ENCODE measurements around the gene PLEKHM3. TPM values are rescaled to one million over a fixed set of nuclear protein-coding genes. Genes with fewer than 3 reads are reported as not detected.

PLEKHM3 gene
- total and polyA plus RNA-seq, 2 of the 4 experiments (the other 2 are of a cell fraction): 2.4 to 11.3 TPM

DNA sequence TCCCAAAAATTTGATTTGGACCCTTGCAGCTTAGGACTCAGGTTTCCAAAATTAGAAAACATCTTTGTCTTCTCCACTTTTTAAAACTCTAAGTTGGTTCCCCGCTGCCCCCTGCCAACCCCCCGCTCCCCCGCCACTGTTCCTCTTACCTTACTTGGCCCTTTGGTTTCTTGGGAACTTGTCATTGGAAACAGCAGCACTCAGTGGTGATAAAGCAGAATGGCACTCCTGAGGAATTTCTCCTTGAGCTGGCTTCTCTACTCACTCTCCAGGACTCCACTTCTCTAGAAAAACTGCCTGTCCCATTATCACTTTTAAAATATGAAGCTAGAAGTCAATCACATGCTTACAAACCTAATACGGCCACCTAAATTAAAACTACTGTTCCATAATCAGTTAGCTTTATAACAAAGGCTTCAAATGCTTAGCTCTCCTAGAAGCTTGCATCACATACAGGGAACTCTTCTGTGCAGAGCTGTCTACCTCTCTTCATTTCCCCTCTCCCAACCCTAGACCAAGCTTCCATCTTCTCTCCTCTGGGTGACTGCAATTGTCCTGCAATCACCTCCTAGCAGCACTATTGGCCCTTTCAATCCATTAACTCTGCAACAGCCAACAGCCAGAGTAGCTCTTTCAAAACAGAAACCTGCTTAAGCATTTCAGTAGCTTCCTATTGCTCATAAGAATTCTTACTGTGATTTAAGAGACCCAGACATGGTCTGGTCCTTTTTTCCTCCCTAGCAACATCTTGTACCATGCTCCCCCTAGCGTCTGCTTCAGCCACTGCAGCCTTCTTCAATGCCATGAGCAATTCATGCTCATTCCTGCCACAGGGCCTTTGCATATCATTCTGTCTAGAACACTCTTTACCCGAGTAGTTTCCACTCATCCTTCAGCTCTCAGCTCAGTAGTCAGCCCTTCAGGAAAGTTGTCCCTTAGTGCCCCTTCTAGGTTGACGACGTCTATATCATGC is 15.2 kb upstream of the PLEKHM3 start:
- WGBS, 2 experiments (ENCODE audit: extremely low coverage in 2 of 2, insufficient read length in 1 of 2): 27% methylated on average over 3 of the region's 8 CpGs; no CpG with 5 or more reads in 1 of the 2 experiments
- H2AFZ ChIP-seq (replicated peaks; ENCODE audit: low read length, poor library complexity): no peak overlapping the region
- DNase-seq: peak; percentile 82
- H2BK120ac ChIP-seq (ENCODE audit: low read depth, low read length): no peak overlapping the region
- H3K14ac ChIP-seq (replicated peaks; ENCODE audit: low read depth, low read length): no peak overlapping the region
- peak; percentile 81 for ATAC-seq (ENCODE audit: low read depth)
- H3K27ac ChIP-seq (ENCODE audit: insufficient read depth, low read length): no peak overlapping the region
- H2BK5ac ChIP-seq (ENCODE audit: low read depth, low read length, poor library complexity, severe bottlenecking): peak overlapping the region; percentile 11
- H3K4ac ChIP-seq (ENCODE audit: low read depth, low read length): no peak overlapping the region
- no peak overlapping the region for H3K56ac ChIP-seq (ENCODE audit: extremely low read depth, insufficient read depth, low read length)
- POLR2A ChIA-PET (ENCODE audit: unreplicated experiment): interaction anchor here (0.6 kb wide), 1 partner anchor 66 kb away, joined by 3 read pairs; no protein-coding TSS in a partner anchor
- H2BK15ac ChIP-seq (ENCODE audit: low read depth, low read length): no peak overlapping the region
- no peak overlapping the region for H3K4me3 ChIP-seq (ENCODE audit: insufficient read depth, low read depth, low read length)
- H2AK9ac ChIP-seq (replicated peaks; ENCODE audit: low read depth, low read length, poor library complexity): no peak overlapping the region
- no peak overlapping the region for H4K5ac ChIP-seq (ENCODE audit: low read depth, low read length)
- H2AK5ac ChIP-seq (ENCODE audit: low read depth, low read length): no peak overlapping the region
- H3K27me3 ChIP-seq (ENCODE audit: control insufficient read depth, insufficient read depth, low read length): no peaks in the 10 kb centered on the region
- no peak overlapping the region for H3K23ac ChIP-seq (ENCODE audit: low read depth, low read length)
- H4K8ac ChIP-seq (ENCODE audit: low read depth in 2 of 2, low read length in 2 of 2): no peak overlapping the region
- no peaks in the 10 kb centered on the region for H3K9me3 ChIP-seq (ENCODE audit: control insufficient read depth, insufficient read depth, low read length)
- CTCF ChIA-PET: interaction anchor here (0.6 to 1.8 kb wide), 32 partner anchors 8 to 405 kb away, joined by 3 to 20 read pairs (median 4); partner anchors contain the start of genes CCNYL1, FZD5 and PLEKHM3
- H3K79me1 ChIP-seq (ENCODE audit: low read depth in 1 of 2, low read length in 2 of 2): no peaks in the 10 kb centered on the region
- peak overlapping the region; percentile 19; the same call in 1 of the 2 replicates for H3K4me2 ChIP-seq (ENCODE audit: low read depth, low read length)
- dilution Hi-C loops (cut with HindIII; ENCODE audit: low sequenced_read_pairs, unreplicated experiment): no loop called here
- no peaks in the 10 kb centered on the region for H4K20me1 ChIP-seq (ENCODE audit: insufficient read depth, low read length)
- peaks cover 7% of the 10 kb centered on the region for H3K4me1 ChIP-seq (ENCODE audit: control insufficient read depth, insufficient read depth, low read length)
- peaks cover 4% of the 10 kb centered on the region; the same call in 1 of the 2 replicates for H3K9me1 ChIP-seq (ENCODE audit: insufficient read depth, low read length)
- H3K36me3 ChIP-seq (ENCODE audit: control insufficient read depth, insufficient read depth, low read length): no peaks in the 10 kb centered on the region
- intact Hi-C loops (cut with micrococcal nuclease): loop anchor here (1.0 to 2.0 kb wide), 3 partner anchors 32 to 294 kb away; partner anchors contain the start of gene FZD5
- no peak overlapping the region for H3K9ac ChIP-seq (ENCODE audit: low read depth, low read length)
- peak overlapping the region; percentile 13; the same call in 1 of the 2 replicates for H3K18ac ChIP-seq (ENCODE audit: low read depth, low read length)
- no peak overlapping the region for H4K91ac ChIP-seq (ENCODE audit: insufficient read depth, low read depth, low read length)
- BruUV-seq (replicated peaks): no TSS peak
- in situ Hi-C loops (cut with MboI; ENCODE audit: low sequenced_read_pairs): no loop called here
- H2BK20ac ChIP-seq (ENCODE audit: low read depth, low read length): no peak overlapping the region
- peak; percentile 70 for TF ChIP-seq SMC3 (IDR thresholded peaks at IDR 0.05; ENCODE audit: low read depth, low read length)
- peak; percentile 60; the same call in 1 of the 2 replicates for TF ChIP-seq RFX5 (IDR thresholded peaks at IDR 0.05; ENCODE audit: low read depth, low read length)
- no peak for TF ChIP-seq POLR2A (IDR thresholded peaks at IDR 0.05; ENCODE audit: low read depth, low read length)
- no peak for TF ChIP-seq NFE2L2 (IDR thresholded peaks at IDR 0.05; ENCODE audit: low read depth, low read length)
- TF ChIP-seq MAZ (IDR thresholded peaks at IDR 0.05; ENCODE audit: borderline replicate concordance, low read depth, low read length): 0 out of 2 replicates have a peak, but pooled peaks have one; percentile 15
- peak; percentile 79 for TF ChIP-seq RCOR1 (IDR thresholded peaks at IDR 0.05; ENCODE audit: insufficient replicate concordance, low read length)
- no peak for TF ChIP-seq MAFK (IDR thresholded peaks at IDR 0.05; ENCODE audit: low read depth, low read length)
- peak; percentile 70 for TF ChIP-seq RAD21 (IDR thresholded peaks at IDR 0.05; ENCODE audit: low read length)
- TF ChIP-seq, protein P1, sequence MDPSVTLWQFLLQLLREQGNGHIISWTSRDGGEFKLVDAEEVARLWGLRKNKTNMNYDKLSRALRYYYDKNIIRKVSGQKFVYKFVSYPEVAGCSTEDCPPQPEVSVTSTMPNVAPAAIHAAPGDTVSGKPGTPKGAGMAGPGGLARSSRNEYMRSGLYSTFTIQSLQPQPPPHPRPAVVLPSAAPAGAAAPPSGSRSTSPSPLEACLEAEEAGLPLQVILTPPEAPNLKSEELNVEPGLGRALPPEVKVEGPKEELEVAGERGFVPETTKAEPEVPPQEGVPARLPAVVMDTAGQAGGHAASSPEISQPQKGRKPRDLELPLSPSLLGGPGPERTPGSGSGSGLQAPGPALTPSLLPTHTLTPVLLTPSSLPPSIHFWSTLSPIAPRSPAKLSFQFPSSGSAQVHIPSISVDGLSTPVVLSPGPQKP (IDR thresholded peaks at IDR 0.05; ENCODE audit: borderline replicate concordance, low read depth, low read length): no peak
- TF ChIP-seq BHLHE40 (IDR thresholded peaks at IDR 0.05; ENCODE audit: low read depth, low read length): no peak
- TF ChIP-seq MXI1 (IDR thresholded peaks at IDR 0.05; ENCODE audit: borderline replicate concordance, low read depth, low read length): no peak
- TF ChIP-seq, protein P2, sequence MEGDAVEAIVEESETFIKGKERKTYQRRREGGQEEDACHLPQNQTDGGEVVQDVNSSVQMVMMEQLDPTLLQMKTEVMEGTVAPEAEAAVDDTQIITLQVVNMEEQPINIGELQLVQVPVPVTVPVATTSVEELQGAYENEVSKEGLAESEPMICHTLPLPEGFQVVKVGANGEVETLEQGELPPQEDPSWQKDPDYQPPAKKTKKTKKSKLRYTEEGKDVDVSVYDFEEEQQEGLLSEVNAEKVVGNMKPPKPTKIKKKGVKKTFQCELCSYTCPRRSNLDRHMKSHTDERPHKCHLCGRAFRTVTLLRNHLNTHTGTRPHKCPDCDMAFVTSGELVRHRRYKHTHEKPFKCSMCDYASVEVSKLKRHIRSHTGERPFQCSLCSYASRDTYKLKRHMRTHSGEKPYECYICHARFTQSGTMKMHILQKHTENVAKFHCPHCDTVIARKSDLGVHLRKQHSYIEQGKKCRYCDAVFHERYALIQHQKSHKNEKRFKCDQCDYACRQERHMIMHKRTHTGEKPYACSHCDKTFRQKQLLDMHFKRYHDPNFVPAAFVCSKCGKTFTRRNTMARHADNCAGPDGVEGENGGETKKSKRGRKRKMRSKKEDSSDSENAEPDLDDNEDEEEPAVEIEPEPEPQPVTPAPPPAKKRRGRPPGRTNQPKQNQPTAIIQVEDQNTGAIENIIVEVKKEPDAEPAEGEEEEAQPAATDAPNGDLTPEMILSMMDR (conservative IDR thresholded peaks at IDR 0.05; ENCODE audit: low read depth, low read length): peak; percentile 81
- no peak; the same call in 1 of the 2 replicates for TF ChIP-seq CEBPB (IDR thresholded peaks at IDR 0.05; ENCODE audit: low read depth, low read length)
- TF ChIP-seq FOS (IDR thresholded peaks at IDR 0.05; ENCODE audit: low read depth, low read length): no peak
- TF ChIP-seq CHD1 (IDR thresholded peaks at IDR 0.05; ENCODE audit: low read depth, low read length): no peak

All from IMR-90 (cell line).